Stimulated activated CD4-positive, alpha-beta T cell treated with anti-CD3 and anti-CD28 coated beads, Interleukin-4, amount 100 ng/mL, for 4 hours (primary cell): ENCODE results near the gene PRDM16.
A peak's percentile ranks its signal among the peaks of the same experiment; 100 is the strongest.

Experiments
- DNase-seq, 2 experiments: peaks; one replicate each; pipeline ENCODE4 v3.0.0-alpha.2; 2020

The PRDM16 gene

GRCh38 chr1:3441880-3442279 is 372.9 kb downstream of the PRDM16 start:
- no peak for DNase-seq

GRCh38 chr1:3442331-3442730 is 373.3 kb downstream of the PRDM16 start:
- DNase-seq = no peak

- DNase-seq = no peak
These were observed 373.9 kb downstream of the PRDM16 start for GRCh38 chr1:3442901-3443300.

GRCh38 chr1:3443807-3444206 is 374.8 kb downstream of the PRDM16 start:
- no peak for DNase-seq

GRCh38 chr1:3444298-3444697 is 375.3 kb downstream of the PRDM16 start:
- DNase-seq = no peak

GRCh38 chr1:3444736-3445135 is 375.7 kb downstream of the PRDM16 start:
- DNase-seq = no peak

- no peak for DNase-seq
These were observed 381.3 kb downstream of the PRDM16 start for GRCh38 chr1:3450202-3450863.

GRCh38 chr1:3450983-3451382 is 382.0 kb downstream of the PRDM16 start:
- DNase-seq = no peak

GRCh38 chr1:3451994-3452865 is 383.2 kb downstream of the PRDM16 start:
- no peak for DNase-seq

- no peak for DNase-seq
These were observed 383.8 kb downstream of the PRDM16 start for GRCh38 chr1:3452866-3453175.

- peak; percentile 61 to 69 for DNase-seq
These were observed 384.3 kb downstream of the PRDM16 start for GRCh38 chr1:3453203-3453761.

GRCh38 chr1:3453891-3454810 is 385.1 kb downstream of the PRDM16 start, which contains the start of gene ARHGEF16:
Gene ARHGEF16, plus strand, starts transcription at chr1:3454665. Its CDS starts 8,420 bp downstream, at chr1:3463085.
- peak; percentile 8 to 27 for DNase-seq

GRCh38 chr1:3454811-3455618 is 386.0 kb downstream of the PRDM16 start:
- DNase-seq = no peak

GRCh38 chr1:3455670-3456448 is 386.9 kb downstream of the PRDM16 start:
- DNase-seq = no peak

- no peak for DNase-seq
These were observed 387.5 kb downstream of the PRDM16 start for GRCh38 chr1:3456449-3456963.

GRCh38 chr1:3456964-3457909 is 388.2 kb downstream of the PRDM16 start:
- DNase-seq = no peak

- DNase-seq = no peak
These were observed 389.2 kb downstream of the PRDM16 start for GRCh38 chr1:3457910-3458883.
